Stimulated activated CD4-positive, alpha-beta T cell treated with anti-CD3 and anti-CD28 coated beads, TNF-alpha, amount 100 ng/mL, for 1 hour (primary cell): ENCODE data around the gene ERFE.

Experiments used
- DNase-seq, 3 donors: peaks; one replicate each; pipeline ENCODE4 v3.0.0-alpha.2; 2020; ENCODE audit warnings: low read depth in 3 of 3, low spot score in 1 of 3

Gene ERFE

DNA sequence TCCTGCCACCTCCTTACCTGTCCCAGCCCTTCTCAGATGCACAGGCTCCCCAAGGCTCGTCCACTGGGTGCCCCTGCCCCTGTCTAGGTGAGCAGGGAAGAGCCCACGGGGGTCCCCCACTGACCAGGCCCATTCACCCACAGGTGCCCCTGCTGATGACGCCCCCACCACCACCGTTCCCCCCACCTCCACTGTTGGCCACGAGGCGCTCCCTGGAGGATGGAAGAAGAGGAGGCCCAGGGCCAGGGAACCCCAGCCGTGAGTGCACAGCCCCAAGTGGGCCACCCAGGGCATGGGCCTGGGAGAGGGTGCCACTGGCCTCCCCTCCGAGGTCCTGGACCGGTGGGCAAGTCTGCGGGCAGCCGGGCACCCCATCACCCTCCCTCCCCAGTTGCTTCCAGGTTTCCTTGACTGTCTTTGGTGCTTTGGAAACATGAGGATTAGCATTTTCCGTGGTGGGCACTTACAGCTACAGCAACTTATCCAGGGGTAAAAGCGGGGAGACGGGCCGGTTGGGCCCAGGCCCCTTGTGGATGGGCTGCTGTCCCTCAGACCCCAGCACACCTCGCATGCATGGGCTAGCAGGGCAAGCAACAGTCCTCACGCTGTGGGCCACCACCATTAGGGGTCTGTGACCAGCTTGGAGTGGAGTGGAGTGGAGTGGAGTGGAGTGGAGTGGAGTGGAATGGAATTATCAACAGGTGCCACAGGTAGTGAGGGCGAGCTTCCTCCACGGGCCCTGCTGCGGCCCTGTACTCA is 33.5 kb upstream of the ERFE start:
- DNase-seq: no peak

DNA sequence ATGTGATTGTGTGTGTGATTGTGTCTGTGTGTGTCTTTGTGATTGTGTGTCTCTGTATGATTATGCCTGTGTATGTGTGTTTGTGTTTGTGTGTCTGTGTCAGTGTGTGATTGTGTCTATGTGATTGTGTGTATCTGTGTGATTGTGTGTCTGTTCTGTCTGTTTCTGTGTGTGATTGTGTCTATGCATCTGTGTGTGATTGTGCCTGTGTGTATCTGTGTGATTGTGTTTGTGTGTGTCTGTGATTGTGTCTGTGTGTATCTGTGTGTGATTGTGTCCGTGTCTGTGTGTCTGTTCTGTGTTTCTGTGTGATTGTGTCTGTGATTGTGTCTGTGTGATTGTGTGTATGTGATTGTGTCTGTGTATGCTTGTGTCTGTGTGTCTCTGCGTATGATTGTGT is 32.4 kb upstream of the ERFE start:
- no peak for DNase-seq

DNA sequence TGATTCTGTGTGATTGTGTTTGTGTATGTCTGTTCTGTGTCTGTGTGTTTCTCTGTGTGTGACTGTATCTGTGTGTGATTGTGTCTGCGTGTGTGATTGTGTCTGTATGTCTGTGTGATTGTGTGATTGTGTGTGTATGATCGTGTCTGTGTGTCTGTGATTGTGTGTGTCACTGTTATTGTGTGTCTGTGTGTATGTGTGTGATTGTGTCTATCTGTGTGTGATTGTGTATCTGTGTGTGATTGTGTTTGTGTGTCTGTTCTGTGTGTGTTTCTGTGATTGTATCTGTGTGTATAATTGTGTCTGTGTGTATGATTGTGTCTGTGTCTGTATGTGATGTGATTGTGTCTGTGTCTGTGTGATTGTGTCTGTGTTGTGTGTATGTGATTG is 32.0 kb upstream of the ERFE start:
- no peak for DNase-seq

DNA sequence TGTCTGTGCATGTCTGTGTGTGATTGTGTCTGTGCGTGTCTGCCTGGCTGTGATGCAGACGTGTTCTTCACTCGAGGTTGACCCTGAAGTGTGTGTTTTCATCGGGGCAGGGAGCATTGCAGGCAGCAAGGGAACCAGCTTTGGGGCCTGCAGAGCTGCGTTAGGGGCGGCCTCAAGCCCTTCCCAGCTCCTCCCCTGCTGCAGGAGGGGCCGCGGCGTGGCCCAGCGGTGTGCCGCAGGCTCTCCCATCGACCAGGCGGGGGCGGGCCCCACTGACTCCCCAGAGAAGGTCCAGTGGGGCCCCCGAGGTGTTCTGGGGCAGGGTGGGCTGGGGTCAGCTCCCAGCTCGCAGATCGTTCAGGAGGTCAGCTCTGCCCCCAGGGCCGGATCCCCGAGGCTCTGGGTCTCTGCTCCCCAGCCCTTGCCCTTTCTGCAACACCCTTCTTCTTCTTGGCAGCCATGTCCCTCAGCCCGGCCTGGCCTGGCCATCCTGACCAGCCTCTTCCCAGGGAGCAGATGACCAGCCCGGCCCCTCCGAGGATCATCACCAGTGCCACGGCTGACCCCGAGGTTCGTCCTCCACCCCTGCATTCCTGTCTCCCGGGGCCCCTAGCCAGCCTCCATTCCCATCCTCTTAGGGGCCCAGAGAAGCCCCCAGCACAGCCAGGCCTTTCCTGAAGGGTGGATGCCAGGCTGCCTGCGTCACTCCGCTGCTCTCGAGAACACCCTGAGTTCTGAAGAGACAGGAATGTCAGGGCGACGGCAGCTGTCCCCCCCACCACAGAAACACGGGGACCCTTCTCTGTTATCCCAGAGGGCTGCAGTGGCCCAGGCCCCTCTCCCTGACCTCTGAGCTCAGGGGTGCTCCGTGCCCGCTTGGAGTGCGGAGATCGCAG is 31.4 kb upstream of the ERFE start:
- DNase-seq: no peak

DNA sequence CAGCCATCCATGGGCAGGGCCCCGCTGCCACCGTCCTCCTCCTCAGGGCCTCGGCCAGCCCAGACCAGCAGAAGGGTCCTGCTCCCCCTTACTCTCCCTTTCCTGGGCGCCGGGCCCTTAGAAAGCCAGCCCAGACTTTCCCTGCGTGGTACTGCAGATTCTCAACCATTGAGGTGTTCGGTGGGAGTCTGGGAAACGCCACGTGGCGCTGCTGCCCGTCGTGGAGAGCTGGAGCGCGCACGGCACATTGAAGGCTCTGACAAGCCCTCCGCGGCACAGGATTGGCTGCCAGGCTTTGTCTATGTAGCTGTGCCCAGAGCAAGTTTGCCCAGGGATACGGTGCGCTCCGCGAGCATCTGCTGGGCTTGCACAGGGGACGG is 30.7 kb upstream of the ERFE start:
- no peak for DNase-seq

DNA sequence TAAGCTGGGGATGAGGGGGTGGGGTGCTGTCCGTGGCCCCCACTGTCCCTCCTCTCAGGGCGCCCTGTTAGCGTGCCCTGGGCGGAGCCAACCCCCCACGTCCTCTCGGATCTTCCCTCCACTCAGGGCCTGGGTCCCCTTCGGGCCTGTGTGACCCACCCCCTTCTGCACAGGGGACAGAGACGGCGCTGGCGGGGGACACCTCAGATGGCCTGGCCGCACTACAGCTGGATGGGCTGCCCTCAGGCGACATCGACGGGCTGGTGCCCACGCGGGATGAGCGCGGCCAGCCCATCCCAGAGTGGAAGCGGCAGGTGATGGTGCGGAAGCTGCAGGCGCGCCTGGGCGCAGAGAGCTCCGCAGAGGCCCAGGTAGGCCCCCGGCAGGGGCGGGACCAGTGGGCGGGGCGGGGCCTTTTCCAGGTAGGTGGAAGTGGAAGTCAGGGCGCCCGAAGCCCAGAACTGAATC is 30.2 kb upstream of the ERFE start:
- no peak for DNase-seq

DNA sequence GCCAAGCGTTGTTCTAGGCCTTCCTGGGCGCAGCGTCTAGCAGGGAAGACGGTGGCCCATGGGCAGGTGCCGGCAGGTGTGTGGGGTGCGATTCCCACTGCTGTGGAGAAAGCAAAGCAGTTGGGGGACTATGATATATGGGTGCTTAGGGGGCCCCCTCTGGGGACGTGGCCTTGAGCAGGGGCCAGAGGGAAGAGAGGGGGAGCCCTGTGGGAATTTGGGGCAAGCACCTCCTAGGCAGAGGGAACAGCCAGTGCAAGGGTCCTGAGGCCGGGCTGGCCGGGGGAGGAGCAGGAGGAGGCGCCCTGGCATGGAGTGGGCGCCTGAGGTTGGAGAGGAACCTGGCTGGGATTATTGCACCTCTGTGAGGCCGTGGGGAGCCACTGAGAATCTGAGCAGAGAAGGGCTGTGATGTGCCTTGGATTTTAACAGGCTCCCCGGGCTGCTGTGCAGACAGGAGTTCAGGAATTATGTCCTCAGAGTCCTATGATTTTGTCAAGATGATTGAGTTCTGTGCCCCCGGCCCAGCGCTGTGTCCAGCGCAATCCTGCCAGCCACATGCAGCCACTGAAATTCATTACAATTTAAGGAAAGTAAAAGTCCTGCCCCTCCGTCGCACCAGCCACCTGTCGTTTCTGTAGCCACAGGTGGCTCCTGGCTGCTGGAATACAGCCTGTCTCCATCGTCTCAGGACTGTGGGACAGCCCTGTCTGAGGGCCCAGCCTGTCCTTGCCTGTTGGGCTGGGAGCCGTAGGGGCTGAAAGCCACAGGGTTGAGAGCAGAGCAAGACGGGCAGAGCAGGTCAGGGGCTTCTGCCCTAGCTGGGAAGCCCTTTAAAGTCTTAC is 29.4 kb upstream of the ERFE start:
- no peak for DNase-seq

DNA sequence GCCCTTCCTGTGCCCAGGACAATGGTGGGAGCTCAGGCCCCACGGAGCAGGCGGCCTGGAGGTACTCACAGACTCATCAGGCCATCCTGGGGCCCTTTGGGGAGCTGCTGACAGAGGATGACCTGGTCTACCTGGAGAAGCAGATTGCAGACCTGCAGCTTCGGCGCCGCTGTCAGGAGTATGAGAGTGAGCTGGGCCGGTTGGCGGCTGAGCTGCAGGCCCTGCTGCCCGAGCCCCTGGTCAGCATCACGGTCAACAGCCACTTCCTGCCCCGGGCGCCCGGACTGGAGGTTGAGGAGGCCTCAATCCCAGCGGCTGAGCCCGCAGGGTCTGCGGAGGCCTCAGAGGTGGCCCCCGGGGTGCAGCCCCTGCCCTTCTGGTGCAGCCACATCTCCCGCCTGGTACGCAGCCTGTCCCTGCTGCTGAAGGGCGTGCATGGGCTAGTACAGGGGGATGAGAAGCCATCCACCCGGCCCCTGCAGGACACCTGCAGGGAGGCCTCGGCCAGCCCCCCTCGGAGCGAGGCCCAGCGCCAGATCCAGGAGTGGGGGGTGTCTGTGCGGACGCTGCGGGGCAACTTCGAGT is 28.6 kb upstream of the ERFE start:
- DNase-seq: no peak

DNA sequence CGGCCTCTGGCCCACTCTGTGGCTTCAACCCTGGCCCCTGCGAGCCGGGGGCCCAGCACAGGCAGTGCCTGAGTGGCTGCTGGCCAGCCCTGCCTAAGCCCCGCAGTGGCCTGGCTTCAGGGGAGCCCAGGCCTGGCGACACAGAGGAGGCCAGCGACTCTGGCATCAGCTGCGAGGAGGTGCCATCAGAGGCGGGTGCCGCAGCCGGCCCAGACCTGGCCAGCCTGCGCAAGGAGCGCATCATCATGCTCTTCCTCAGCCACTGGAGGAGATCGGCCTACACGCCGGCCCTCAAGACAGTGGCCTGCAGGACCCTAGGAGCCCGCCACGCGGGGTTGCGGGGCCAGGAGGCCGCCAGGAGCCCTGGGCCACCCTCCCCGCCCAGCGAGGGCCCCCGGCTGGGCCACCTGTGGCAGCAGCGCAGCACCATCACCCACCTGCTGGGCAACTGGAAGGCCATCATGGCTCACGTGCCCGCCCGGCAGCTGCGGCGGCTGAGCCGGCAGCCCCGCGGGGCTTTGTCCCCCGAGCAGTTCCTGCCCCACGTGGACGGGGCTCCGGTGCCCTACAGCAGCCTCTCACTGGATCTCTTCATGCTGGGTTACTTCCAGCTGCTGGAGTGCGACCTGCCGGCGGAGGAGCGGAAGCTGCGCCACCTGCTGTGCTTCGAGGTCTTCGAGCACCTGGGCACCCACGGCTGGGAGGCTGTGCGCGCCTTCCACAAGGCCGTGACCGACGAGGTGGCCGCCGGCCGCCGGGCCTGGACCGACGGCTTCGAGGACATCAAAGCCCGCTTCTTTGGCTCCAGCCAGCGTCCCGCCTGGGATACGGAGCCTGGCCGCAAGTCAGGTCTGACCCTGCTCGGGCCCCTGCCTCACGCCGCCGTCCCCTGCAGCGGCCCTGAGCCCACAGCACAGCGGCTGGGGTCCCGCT is 27.8 kb upstream of the ERFE start:
- DNase-seq: no peak

DNA sequence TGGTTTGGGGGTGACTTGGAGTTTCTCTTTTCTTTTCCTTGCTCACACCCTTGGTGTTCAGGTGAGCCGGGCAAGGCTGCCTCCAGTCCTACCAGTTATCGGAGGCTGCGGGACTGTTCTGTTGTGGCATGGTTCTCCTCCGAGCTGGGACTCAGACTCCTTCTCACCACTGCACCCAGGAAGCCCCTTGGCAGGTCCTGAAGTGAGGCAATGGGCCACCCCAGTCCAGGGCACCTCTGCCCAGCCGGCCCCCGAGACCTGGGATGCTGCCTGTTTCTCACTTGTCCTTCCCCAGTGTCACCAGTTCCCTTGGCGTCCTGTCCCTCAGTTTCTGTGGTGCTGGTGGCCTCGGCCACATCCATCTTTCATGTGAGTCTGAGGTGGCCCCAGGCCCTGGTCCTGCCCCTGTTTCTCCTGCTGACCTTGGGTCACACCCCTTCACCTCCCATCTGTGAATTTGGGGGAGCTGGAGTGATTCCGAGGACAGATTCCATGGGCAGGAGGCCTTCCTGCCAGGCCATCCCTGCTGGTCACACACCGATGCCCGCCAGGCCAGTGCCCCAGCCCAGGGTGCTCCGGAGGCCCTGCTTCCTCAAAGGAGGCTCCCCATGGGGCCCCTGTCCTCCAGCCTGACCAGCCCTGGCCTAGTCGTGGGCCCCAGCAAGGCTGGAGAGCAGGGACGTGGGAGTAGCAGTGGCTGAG is 26.9 kb upstream of the ERFE start:
- no peak for DNase-seq

DNA sequence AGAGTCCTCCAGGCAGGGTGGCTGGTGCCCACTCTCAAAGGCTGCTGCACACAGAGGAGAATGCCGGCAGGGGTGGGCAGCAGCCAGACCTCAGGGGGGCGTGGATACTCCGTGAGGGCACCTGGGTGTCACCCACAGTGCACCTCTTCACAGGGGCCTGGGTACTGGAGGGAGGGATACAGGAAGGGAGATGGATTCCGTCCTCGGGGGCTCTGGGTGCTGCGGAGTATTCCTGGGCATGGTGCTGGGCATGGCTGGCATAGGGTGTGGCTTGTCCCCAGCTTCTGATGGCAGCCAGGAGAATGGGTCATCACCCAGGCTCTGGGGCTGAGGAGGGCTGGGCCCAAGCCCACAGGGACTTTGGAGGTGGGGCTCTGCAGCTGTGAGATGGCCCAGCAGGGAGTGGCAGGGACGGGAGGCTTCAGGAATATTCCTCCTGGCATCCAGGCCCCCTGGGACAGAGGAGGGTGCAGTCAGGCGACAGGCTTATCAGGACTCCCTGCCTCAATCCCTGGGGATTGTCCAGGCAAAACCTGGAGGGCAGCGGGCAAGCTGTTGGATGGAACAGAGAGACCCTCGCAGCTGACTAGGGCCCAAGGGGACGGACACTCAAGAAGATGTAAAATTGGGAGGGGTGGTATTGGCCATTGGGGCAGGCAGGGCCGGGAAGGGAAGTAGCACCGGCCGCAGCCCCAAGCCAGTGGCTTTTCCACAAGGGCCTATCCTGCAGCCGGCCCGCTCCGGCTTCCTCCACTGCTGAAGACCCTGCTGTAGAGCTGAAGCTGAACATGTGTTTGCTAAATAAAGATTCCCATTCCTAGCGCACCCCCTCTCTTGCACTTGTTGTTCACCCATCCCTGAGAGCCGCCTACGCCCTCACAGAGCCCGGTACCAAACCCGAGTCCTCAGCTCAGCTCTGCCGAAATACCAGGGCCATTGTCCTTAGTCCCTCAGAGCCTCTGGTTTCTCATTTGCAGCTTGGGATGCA is 26.0 kb upstream of the ERFE start:
- no peak for DNase-seq

DNA sequence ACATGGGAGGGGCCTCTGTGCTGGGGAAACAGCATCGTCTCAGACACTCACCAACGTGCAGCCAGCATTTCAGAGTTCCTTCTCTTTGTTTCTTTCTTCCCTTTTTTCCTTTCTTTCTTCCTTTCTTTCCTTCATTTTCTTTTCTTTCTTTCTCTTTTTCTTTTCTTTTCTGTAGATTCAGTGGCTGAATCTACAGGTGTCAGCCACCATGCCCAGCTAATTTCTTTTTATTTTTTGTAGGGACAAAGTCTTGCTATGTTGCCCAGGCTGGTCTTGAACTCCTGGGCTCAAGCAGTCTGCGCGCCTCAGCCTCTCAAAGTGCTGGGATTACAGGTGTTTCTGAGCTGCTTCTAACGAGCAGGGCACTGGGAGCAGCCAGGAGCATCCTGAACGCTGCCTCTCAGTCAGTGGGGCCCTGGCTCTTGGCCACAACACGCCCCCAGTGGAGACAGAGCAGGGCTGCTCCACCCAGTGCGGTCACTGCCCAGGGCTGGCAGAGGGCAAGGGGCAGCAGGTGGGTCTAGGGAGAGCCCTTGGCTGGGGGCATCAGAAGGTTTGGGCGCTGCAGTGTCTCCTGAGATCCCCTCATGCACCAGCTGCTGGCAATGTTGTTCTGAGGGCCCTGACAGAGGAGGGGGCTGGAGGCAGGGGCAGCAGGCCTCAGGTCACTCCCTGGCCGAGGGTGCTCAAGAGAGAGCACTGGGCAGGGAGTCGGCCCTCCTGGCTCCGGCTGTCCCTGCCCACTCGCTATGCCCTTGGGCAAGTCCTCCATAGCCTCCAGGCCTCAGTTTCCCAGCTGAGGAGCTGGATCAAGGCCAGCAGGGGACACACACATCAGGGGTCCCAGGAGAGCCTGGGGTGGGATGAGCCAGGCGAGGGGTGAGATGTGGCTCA is 25.0 kb upstream of the ERFE start:
- DNase-seq: no peak

DNA sequence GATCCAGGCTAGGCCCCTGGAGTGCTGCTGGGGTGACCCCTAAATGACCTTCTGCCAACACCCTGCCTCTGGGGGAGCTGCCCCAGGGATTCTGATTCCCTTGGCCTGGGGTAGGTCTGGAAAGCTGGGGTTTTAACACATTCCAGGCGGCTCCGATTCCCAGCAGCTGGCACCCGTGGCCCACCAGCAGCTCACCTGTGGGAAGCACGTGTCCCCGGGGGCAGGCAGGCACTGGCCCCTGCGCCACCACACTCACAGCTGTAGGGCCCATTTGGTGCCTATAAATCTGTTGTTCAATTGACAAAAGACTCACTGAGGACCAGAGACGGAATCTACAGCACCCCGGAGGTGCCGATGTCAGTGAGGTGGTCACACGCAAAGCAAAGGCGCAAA is 24.4 kb upstream of the ERFE start:
- no peak for DNase-seq

DNA sequence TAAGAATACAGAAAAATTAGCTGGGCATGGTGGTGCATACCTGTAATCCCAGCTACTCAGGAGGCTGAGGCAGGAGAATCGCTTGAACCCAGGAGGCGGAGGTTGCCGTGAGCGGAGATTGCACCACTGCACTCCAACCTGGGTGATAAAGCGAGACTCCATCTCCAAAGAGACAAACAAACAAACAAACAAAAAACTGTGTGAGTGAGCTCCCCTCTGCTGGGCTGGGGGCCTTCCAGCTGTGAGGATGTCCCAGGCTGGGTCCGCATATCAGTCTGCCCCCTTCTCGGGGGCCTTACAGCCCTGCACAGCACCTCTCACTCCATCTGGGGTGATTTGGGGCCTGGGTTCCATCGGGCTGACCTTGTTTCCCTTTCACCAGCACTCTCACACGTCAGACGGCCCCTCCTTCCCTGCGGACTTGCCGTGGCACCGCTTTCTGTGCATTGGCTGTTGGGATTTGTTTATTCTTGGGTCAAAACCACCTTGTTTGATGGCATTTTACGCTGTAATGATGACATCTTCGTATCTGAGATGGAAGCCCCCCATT is 23.1 kb upstream of the ERFE start:
- no peak for DNase-seq

DNA sequence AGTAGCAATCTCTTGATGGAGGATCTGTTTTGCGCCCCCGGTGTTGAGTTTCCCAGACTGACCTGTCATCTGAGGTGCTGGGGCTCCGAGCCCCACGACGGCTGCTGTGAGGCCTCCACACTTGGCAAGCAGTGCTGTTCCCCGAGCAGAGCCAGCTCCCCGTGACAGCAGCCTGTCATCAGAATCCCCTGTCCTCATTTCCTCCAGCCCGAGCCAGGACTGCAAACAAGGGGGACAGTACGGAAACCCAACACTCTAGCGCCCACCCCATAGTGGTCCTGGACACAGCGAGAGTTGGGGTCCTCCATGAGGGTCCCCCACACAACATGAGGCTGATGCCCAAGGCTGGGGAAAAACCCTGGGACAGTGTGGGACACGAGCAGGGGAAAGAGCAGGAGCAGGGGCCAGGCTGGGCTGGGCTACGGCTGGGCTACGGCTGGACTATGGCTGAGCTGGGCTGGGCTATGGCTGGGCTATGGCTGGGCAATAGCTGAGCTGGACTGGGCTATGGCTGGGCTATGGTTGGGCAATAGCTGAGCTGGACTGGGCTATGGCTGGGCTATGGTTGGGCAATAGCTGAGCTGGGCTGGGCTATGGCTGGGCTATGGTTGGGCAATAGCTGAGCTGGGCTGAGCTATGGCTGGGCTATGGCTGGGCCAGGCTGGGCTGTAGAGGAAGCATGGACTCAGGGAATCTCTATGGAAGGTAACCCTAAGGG is 21.8 kb upstream of the ERFE start:
- no peak for DNase-seq

DNA sequence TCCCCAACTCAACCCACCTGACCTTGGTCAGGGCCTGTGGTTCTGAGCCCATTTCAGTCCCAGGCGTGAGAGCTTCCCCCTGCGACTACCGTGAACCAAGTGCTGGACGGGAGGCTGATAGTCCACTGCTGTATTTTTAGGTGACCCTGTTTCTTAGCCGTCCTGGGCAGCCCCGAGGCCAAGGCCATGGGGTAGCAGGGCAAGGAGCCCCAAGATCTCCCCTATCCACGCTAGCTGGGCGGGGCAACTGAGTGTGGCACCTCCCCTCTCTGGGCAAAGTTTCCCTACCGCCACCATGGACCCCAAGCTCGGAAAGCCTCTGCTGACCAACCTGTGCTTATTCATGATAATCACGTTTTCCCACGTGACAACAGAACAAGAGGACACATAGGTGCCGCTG is 20.9 kb upstream of the ERFE start:
- no peak for DNase-seq
